GM12874 (cell line): Measurements from ENCODE around the gene PAQR8.

Experiments
- TF ChIP-seq, protein P1 (sequence below): IDR thresholded peaks from 2 replicates; pipeline ENCODE4 v1.5.1; 2011; ENCODE audit warnings: low read depth, mild to moderate bottlenecking, control low read depth, low read length, moderate library complexity; ENCODE audit not compliant: insufficient read depth

PAQR8 gene

DNA sequence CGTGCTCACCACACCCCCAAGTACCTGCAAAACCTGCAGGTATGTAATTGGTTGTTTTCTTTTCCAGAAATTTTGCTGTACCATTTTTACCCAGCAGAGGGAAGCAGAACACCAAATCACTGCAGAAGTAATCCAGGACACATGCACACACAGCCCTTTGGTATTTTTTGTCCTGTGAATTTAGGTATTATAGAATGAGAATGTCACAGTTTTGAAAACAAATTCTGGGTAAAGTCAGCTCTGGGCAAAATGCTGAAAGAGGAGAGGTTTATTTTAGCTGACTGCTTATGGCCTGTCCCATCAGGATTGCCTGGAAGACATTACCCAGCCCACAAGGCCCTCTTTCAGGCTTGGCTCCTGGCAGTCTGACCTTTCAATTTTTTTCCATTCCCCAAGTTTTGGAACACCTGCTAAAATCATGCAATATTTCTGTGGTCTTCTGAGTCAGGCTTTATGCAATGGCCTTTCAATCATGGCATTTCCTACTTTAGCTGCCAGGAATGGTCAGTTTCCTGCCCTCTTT is 54.7 kb downstream of the PAQR8 start:
- TF ChIP-seq, protein P1, sequence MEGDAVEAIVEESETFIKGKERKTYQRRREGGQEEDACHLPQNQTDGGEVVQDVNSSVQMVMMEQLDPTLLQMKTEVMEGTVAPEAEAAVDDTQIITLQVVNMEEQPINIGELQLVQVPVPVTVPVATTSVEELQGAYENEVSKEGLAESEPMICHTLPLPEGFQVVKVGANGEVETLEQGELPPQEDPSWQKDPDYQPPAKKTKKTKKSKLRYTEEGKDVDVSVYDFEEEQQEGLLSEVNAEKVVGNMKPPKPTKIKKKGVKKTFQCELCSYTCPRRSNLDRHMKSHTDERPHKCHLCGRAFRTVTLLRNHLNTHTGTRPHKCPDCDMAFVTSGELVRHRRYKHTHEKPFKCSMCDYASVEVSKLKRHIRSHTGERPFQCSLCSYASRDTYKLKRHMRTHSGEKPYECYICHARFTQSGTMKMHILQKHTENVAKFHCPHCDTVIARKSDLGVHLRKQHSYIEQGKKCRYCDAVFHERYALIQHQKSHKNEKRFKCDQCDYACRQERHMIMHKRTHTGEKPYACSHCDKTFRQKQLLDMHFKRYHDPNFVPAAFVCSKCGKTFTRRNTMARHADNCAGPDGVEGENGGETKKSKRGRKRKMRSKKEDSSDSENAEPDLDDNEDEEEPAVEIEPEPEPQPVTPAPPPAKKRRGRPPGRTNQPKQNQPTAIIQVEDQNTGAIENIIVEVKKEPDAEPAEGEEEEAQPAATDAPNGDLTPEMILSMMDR = peak; percentile 67

DNA sequence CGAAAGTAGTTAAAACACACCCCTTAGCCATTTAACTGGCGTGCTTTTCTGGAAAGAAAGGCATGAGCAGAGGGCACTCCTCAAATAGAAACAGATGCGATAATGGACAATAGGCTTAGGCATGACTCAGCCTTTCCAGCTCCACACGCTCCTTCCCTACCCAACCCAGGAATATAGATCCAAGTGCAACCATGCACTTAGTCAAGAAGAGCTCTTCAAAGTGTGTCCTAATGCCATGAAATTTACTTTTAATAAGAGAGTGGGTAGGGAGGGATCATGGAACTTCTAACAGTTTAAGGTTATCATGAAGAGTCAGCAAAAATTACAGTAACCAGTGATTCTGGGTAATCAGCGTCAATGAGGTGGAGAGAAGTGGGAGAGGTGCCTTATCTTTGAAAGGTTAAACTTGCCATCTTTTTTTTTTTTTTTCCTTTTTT is 55.7 kb downstream of the PAQR8 start:
- TF ChIP-seq, protein P1 = no peak

DNA sequence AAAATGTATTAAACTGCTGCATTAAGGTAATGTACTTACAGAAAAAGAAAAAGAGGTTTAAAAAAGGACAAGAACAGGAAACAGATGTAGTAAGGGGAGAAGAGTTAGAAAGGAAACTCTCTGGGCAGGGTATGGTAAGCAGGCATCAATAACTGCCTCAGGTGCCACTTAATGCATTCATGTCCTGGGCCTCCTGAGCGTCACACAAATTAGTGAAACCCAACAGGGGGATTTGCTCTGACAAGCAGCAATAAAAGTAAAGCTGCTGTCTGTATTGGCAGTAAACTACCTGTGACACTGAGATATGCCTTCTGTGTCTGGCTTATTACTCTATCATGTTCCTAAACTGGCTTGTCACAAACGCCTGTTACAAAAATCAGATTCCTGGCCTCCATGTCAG is 56.7 kb downstream of the PAQR8 start:
- TF ChIP-seq, protein P1 = no peak

DNA sequence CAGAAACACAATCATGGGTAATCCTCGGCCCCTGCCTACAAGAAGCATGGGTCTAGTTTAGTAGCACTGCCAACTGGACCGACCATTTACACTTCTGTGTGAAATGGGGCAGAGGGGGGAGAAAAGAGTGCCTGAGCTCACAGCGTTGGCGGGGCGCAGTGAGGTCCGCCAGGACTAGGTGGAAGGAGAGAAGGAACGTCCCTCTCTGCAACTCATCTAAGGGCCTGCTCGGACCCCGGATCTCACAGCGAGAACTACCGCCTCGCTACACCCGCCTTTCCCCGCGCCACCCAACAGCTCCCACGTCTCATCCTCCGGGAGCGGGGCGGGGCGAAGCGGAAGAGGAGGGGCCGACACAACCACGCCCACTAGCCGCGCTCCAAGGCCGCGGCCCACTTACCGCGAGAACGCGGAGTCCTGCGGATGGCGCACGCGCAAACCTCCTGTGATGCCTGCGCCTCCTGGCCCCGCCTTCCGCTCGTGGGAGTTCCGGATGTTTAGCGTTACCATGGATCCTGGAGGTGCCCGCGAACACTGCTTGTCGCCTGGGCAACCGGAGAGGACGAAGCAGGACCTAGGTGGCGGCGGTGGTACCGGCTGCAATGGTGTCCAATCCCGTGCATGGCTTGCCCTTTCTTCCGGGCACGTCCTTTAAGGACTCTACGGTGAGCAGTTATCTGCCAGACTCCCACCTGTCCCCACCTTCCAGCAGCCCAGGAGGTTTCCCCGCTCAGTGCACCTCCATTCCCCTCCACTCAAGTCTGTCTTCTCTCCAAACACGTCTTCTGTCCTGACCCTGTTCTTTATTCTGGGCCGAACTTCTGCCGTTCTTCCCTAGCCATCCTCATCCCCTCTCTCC is 58.1 kb downstream of the PAQR8 start, which contains the start of gene EFHC1:
EFHC1 (plus strand) TSS at position 534 of the 859 bp plus-strand sequence; CDS start at position 603, 69 bp downstream.
- TF ChIP-seq, protein P1 = no peak

DNA sequence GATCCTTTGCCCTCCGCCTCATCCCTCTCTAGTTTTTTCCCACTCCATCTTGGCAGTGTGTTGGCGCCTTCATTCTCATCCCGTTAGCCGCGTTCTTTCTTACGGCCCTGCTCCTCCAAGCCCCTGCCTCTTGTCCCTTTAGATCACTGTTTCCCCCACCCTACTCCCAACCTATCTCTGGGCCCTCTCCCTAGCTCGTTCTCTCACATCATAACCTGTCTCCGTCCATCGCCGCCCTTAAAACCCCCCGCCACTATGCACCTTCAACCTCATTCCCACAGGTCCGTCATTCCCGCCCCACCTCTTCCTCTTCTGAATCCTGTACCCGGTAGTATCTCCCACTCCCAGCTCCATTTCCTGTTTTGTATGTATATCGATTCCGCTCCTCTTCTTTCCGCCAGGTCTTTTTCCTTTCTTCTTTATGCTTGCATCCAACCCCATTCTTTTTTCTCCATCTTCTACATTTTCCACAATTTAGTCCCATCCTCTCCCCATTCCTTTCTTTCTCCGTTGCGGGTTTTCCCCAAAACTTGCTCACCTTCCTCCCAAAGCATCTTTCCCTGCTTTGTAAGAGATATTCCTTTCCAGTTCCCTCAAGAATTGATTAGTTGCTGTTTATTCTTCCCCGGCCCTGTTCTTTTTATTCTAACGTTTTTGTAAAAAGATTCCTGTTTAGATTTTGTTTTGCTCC is 58.9 kb downstream of the PAQR8 start:
- TF ChIP-seq, protein P1 = no peak

DNA sequence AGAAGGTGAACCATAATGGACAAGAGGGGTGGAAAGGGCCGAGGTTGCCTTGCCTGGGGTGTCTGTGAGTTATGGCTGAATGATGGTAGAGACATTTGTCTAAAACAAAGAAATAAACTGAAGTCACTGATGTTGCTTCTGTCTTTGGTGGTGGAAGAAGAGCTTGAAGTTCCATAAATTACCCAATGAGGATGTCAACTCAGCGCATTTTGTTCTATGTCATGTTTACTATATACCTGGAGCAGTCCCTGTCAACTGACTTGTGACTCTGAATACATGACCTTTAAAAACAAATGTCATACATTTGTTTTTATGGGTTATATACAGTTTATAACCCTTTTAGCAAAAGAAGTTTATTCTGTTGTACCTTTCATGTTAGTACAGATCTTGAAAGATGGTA is 60.2 kb downstream of the PAQR8 start:
- TF ChIP-seq, protein P1 = no peak

DNA sequence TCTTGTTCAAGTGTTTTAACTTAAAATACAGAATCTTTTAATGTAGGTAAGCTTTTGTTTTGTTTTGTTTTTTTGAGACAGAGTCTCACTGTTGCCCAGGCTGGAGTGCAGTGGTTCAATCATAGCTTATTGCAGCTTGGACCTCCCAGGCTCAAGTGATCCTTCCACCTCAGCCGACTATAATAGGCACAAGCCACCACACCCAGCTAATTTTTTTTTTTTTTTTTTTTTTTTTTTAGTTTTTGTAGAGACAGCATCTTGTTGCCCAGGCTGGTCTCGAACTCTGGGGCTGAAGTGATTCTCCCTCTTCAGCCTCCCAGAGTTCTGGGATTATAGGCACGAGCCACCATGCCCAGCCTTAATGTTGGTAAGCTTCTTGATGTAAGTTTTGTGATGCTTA is 61.5 kb downstream of the PAQR8 start:
- TF ChIP-seq, protein P1 = no peak
